ENCODE results near the gene SSTR3. TPM values are rescaled to one million over a fixed set of nuclear protein-coding genes. Genes with fewer than 3 reads are reported as not detected.
A peak's percentile ranks its signal among the peaks of the same experiment; 100 is the strongest.

SSTR3 gene
- total and polyA plus RNA-seq, 2 of the 13 experiments (the other 11 are each of a cell fraction or from before 2014, with no cell fraction given), result 0.08 to 0.64 TPM

DNA sequence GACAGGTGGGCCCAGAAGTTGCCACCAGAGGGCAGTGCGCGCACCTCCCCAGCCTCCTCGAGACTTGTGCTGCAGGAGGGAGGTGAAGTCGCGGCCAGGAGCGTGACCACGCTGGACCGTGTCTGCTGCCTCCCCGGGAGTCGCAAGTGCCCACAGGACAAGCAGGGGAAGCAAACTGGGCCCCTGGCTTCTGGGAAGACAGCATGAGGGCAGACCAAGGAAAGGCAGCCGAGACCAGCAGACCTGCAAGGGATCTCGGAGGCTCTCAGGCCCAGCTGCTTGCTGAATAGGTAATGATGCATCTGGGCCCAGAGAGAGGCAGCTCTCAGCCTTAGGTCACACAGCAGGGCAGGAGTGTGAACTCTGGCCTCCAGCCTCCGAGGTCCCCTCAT is 45.6 kb downstream of the SSTR3 start (continued):
- TF ChIP-seq MATR3 (CRISPR knock-in tag; IDR thresholded peaks at IDR 0.05) (no peak), ZNF883 (CRISPR knock-in tag; IDR thresholded peaks at IDR 0.05; ENCODE audit: not compliant biosample characterization) (no peak), ZNF724P (CRISPR knock-in tag; IDR thresholded peaks at IDR 0.05; ENCODE audit: borderline replicate concordance) (no peak), HNF4G (IDR thresholded peaks at IDR 0.05; ENCODE audit: borderline replicate concordance, low read depth, low read length) (no peak), HNF4G (CRISPR knock-in tag; IDR thresholded peaks at IDR 0.05; ENCODE audit: borderline replicate concordance, low read depth) (no peak), ZNF891 (CRISPR knock-in tag; IDR thresholded peaks at IDR 0.05) (no peak), RAD21 (CRISPR knock-in tag; IDR thresholded peaks at IDR 0.05) (peak; percentile 81), SUZ12 (IDR thresholded peaks at IDR 0.05; ENCODE audit: low read depth, low read length) (no peak), DDIT3 (CRISPR knock-in tag; IDR thresholded peaks at IDR 0.05) (no peak), DNMT1 (CRISPR knock-in tag; IDR thresholded peaks at IDR 0.05) (no peak), USF2 (IDR thresholded peaks at IDR 0.05; ENCODE audit: low read depth, low read length) (no peak), USF2 (CRISPR knock-in tag; IDR thresholded peaks at IDR 0.05; ENCODE audit: borderline replicate concordance) (no peak), ZNF660 (CRISPR knock-in tag; IDR thresholded peaks at IDR 0.05; ENCODE audit: borderline replicate concordance, low read depth) (no peak), ARNT (IDR thresholded peaks at IDR 0.05) (no peak), ZNF550 (CRISPR knock-in tag; IDR thresholded peaks at IDR 0.05; ENCODE audit: borderline replicate concordance) (no peak), CTCF (CRISPR knock-in tag; IDR thresholded peaks at IDR 0.05) (peak; percentile 96), REXO4 (CRISPR knock-in tag; IDR thresholded peaks at IDR 0.05; ENCODE audit: borderline replicate concordance) (no peak), ZNF652 (CRISPR knock-in tag; IDR thresholded peaks at IDR 0.05; ENCODE audit: borderline replicate concordance, low read depth) (no peak)
- TF ChIP-seq, protein P1, sequence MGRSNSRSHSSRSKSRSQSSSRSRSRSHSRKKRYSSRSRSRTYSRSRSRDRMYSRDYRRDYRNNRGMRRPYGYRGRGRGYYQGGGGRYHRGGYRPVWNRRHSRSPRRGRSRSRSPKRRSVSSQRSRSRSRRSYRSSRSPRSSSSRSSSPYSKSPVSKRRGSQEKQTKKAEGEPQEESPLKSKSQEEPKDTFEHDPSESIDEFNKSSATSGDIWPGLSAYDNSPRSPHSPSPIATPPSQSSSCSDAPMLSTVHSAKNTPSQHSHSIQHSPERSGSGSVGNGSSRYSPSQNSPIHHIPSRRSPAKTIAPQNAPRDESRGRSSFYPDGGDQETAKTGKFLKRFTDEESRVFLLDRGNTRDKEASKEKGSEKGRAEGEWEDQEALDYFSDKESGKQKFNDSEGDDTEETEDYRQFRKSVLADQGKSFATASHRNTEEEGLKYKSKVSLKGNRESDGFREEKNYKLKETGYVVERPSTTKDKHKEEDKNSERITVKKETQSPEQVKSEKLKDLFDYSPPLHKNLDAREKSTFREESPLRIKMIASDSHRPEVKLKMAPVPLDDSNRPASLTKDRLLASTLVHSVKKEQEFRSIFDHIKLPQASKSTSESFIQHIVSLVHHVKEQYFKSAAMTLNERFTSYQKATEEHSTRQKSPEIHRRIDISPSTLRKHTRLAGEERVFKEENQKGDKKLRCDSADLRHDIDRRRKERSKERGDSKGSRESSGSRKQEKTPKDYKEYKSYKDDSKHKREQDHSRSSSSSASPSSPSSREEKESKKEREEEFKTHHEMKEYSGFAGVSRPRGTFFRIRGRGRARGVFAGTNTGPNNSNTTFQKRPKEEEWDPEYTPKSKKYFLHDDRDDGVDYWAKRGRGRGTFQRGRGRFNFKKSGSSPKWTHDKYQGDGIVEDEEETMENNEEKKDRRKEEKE (IDR thresholded peaks at IDR 0.05), result no peak
- TF ChIP-seq, protein P2, sequence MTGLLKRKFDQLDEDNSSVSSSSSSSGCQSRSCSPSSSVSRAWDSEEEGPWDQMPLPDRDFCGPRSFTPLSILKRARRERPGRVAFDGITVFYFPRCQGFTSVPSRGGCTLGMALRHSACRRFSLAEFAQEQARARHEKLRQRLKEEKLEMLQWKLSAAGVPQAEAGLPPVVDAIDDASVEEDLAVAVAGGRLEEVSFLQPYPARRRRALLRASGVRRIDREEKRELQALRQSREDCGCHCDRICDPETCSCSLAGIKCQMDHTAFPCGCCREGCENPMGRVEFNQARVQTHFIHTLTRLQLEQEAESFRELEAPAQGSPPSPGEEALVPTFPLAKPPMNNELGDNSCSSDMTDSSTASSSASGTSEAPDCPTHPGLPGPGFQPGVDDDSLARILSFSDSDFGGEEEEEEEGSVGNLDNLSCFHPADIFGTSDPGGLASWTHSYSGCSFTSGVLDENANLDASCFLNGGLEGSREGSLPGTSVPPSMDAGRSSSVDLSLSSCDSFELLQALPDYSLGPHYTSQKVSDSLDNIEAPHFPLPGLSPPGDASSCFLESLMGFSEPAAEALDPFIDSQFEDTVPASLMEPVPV (CRISPR knock-in tag; IDR thresholded peaks at IDR 0.05), result no peak
- TF ChIP-seq, protein P3, sequence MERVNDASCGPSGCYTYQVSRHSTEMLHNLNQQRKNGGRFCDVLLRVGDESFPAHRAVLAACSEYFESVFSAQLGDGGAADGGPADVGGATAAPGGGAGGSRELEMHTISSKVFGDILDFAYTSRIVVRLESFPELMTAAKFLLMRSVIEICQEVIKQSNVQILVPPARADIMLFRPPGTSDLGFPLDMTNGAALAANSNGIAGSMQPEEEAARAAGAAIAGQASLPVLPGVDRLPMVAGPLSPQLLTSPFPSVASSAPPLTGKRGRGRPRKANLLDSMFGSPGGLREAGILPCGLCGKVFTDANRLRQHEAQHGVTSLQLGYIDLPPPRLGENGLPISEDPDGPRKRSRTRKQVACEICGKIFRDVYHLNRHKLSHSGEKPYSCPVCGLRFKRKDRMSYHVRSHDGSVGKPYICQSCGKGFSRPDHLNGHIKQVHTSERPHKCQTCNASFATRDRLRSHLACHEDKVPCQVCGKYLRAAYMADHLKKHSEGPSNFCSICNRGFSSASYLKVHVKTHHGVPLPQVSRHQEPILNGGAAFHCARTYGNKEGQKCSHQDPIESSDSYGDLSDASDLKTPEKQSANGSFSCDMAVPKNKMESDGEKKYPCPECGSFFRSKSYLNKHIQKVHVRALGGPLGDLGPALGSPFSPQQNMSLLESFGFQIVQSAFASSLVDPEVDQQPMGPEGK (CRISPR knock-in tag; IDR thresholded peaks at IDR 0.05), result no peak; the same call in 1 of the 2 replicates
